Transverse colon (tissue), 4 donors: ENCODE measurements around the gene CAPN1.

Source experiments
- EP300 ChIP-seq: sonication (generic); formaldehyde crosslinking; IDR thresholded peaks from one replicate; pipeline ENCODE4 v1.6.1; 2017; ENCODE audit warnings: antibody characterized with exemption, low read depth
- POLR2A ChIP-seq: fragments of 450-650 bp; IDR thresholded peaks from one replicate; pipeline ENCODE4 v1.6.1; 2016; ENCODE audit warnings: antibody characterized with exemption, mild to moderate bottlenecking, moderate library complexity
- POLR2AphosphoS5 ChIP-seq, 3 donors: sonication (generic); formaldehyde crosslinking; IDR thresholded peaks; one replicate each; pipeline ENCODE4 v1.6.1; 2016; ENCODE audit warnings: antibody characterized with exemption in 3 of 3
- TF ChIP-seq, protein P1 (sequence below), 5 experiments: fragments of 200-600 bp in 3 of 5; fragments of 450-650 bp in 2 of 5; sonication (generic) in 3 of 5; IDR thresholded peaks; 1 replicate in 2 of 5; 2 replicates in 3 of 5; pipeline ENCODE4 v1.5.1; 2016 to 2017; ENCODE audit warnings: antibody characterized with exemption in 5 of 5, inconsistent platforms in 3 of 5, mild to moderate bottlenecking in 2 of 5, moderate library complexity in 1 of 5

DNA sequence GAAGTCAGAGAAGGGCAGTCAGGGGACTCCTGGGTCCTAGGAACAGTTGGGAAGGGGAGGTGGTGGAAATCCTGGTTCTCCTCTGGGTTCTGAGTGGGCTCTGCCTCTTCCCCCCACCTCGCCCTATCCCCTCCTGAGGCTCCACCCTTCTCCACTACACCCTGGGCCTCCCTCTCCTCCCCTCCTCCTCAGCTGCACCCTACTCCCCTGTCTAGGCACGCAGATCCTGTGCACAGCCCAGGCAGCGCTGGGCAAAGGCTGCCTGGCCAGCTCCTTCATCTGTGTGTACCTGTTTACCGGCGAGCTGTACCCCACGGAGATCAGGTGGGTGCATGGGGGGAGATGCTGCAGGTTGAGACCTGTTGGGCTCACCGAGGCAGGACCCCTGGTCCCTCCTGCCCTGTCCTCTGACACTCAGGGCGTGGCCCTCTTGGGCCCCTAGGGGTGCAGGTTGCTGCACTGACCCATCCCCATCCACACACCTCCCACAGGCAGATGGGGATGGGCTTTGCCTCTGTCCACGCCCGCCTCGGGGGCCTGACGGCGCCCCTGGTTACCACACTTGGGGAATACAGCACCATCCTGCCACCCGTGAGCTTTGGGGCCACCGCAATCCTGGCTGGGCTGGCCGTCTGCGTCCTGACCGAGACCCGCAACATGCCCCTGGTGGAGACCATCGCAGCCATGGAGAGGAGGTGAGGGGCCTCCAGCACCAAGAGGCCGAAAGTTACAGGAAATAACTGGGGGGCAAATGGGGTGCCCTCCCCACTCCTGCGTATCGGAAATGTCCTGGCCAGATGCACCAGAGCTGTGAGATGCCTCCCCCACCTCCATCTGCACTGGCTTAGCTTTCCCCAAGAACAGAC lies 54.7 kb downstream of the CAPN1 start:
- TF ChIP-seq POLR2A (no peak), POLR2AphosphoS5 (IDR thresholded peaks at IDR 0.05) (no peak), EP300 (no peak)
- TF ChIP-seq, protein P1, sequence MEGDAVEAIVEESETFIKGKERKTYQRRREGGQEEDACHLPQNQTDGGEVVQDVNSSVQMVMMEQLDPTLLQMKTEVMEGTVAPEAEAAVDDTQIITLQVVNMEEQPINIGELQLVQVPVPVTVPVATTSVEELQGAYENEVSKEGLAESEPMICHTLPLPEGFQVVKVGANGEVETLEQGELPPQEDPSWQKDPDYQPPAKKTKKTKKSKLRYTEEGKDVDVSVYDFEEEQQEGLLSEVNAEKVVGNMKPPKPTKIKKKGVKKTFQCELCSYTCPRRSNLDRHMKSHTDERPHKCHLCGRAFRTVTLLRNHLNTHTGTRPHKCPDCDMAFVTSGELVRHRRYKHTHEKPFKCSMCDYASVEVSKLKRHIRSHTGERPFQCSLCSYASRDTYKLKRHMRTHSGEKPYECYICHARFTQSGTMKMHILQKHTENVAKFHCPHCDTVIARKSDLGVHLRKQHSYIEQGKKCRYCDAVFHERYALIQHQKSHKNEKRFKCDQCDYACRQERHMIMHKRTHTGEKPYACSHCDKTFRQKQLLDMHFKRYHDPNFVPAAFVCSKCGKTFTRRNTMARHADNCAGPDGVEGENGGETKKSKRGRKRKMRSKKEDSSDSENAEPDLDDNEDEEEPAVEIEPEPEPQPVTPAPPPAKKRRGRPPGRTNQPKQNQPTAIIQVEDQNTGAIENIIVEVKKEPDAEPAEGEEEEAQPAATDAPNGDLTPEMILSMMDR (IDR thresholded peaks at IDR 0.05), result no peak
